Effector CD4-positive, alpha-beta T cell (primary cell): Measurements from ENCODE around the gene HOXD12.

Experiments used
- DNase-seq: peaks from one replicate; pipeline ENCODE4 v3.0.0-alpha.2; 2020

HOXD12 gene

DNA sequence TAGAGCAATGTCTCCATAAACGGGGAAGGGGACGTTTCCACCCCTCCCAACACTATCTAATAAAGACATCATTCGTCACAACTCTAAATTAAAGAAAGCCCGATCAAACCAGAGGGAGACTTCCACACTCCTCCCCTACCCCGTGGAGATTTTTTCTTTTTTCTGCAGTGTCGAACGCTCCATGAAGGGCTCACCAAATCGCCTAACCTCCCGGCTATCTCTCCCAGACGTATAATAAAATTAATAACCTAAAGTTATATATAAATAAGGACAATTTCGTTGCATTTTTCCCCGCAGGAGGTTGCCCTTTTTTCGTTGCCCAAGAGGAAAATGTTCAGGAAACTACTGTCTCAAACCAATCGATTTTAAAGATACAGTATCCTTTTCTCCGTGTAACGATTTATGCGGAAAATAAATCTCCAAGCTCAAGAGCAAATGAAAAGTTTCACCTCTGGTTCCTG lies 18.2 kb upstream of the HOXD12 start:
- no peak for DNase-seq

DNA sequence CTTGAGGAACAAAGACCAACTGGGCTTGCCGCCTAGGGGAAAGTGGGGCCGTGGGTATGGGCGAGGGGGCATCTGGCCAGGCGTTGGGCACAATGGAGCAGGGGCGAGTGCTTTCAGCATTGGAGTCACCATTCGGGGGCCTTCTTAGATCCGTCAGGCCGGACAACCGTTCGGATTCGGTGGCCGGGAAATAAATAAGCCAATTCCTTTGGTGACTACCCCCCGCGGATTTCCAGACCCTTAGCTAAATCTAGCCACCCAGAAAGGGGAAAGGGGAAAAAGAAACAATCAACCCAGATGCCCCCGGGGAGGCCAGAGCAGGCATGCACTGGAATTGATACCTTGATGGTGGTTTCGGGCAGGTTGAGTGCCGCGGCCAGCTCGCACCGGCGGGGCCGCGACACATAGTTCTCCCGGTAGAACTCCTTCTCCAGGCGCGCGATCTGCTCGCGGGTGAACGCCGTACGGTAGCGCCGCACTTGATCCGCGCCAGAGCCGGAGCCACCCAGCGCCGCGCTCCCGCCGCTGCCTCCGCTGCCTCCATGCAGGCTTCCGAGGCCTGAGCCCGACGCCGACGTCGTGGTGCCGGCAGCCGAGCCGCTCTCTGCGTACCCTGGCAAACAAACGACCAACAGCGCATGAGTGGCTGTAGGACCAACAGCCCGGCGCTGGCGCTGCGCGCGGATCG lies 17.6 kb upstream of the HOXD12 start:
- DNase-seq = no peak

DNA sequence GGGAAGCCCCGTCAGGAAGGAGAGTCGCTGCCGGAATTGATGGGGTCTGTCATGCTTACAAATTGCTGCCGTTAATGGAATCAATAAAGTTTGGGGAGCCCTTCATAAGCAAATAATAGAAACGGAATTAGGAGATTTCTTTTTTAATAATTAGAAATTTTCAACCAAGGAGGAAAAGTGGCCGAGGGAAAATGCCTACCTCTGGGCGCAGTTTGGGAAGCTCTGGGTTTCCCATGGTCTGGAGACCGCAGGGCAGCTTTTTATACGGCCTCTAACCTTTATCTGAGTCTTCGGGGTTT lies 17.1 kb upstream of the HOXD12 start:
- DNase-seq = no peak

DNA sequence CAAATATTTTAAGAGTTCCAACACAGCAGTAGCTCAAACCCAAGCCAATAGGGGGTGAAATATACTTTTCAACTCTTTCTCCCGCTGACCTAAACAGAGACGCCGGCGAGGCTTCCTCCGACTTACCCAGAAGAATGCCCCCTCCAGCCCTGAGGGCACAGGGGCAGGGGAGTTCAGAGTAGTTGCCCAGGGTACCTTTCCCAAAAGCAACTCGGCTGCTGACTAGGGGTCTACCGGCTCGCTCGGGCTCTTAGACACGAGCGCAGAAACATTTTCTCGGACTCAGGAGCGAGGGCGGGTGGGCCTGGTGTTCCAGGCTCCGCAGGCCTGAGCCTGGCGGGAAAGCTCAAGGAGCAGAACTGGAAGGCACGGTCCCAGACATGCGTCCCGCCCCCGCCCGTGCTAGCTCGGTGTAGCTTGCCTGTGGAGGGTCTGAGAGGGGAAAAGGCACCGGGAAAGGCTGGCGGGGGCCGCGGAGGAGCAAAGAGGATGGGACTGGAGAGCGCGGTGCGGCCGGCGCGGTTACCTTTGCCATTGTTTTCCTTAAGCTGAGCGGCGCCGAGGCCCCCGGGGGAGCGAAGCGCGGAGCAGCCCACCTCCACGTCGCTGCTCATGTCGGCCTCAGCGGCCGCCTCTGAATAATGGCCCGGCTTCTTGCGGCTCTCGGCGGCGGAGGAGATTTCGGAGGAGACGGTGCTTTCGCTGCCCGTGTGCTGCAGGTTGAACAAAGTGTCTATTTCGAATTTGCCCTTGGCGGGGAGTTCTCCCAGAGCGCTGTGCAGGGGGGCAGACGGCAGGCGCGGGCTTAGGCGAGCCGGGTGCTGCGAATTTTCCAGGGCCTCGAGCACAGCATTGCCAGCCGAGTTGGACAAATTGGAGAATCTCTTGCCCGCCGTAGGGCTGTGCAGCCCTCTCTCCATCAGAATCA lies 16.5 kb upstream of the HOXD12 start:
- no peak for DNase-seq

DNA sequence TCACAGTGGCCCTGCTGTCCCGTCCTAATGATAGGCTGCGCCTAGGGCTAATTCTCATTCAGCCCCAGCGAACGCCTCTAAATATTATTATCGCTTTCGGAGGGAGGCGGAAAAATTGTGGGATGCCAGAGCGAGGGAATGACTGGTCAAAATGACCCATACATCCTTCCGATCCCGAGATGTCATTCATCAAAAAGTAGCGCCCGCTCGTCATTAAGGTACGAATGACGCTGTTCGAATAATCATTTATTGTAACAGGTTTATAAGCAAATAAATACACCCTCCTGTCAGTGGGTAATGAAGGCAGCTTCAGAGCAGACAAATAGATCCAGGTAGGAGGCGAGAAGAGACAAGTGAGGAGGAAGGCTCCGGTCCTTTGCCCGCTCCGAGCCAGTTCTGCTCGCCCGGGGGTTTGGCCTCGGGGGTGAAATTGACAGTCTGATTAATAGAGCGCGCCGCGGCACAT lies 15.8 kb upstream of the HOXD12 start, which contains the start of gene EVX2:
Gene EVX2 (minus strand): TSS at position 167 of the 466 bp plus-strand sequence. CDS start 186 bp downstream, outside the sequence.
- DNase-seq = no peak

DNA sequence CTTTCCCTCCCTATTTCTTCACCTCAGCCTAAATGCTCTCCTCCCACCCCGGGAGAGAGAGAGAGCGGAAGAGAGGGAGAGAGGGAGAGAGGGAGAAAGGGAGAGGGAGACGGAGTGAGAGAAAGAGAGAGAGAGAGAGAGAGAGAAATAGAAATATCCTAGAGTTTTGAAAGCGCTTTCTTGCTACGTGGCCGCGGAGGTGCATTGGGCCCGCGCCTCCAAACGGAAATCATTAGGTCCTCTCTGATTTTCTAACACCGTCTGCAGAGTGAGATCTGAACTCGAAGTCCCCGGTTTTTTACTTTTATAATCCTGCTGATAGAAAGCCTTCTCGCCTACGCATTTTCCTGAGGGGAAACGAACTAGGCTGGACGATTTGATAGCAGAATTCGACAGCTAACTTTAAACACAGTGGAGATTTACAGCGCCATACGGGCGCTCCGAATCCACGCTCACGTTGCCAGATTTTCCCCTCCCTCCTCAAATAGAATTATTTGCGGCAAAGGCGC lies 14.9 kb upstream of the HOXD12 start:
- no peak for DNase-seq

DNA sequence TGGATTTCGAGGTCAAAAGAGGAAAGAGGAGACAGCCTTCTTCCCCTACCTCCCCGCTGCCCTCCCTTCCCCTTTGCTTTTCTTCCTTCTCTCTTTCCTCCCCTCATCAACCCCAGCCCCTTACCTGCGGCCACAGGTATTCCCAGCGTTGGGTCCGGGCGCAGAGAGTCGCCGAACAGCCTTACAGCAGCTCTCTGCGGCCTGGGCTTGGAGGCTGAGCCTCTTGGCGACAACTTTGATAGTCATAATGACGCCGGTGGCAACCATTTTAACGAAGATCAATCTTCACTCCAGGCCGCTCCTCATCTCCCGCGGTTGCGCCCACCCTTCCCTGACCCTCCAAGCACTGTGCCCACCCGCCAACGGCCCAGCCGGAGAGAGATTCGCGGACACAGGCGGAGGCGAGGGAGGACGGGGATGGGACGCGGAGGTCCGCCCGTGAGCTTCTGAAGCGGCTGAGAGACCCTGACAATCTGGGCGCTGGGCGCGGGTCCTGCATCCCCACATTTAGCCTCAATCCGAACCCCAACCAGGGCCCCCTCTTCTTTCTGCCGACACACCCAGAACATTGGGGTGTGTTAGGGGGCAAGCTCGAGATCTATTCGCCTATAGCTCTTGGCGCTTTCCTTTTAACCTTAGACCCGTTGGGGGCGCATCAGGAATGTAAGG lies 14.3 kb upstream of the HOXD12 start:
- DNase-seq = no peak

DNA sequence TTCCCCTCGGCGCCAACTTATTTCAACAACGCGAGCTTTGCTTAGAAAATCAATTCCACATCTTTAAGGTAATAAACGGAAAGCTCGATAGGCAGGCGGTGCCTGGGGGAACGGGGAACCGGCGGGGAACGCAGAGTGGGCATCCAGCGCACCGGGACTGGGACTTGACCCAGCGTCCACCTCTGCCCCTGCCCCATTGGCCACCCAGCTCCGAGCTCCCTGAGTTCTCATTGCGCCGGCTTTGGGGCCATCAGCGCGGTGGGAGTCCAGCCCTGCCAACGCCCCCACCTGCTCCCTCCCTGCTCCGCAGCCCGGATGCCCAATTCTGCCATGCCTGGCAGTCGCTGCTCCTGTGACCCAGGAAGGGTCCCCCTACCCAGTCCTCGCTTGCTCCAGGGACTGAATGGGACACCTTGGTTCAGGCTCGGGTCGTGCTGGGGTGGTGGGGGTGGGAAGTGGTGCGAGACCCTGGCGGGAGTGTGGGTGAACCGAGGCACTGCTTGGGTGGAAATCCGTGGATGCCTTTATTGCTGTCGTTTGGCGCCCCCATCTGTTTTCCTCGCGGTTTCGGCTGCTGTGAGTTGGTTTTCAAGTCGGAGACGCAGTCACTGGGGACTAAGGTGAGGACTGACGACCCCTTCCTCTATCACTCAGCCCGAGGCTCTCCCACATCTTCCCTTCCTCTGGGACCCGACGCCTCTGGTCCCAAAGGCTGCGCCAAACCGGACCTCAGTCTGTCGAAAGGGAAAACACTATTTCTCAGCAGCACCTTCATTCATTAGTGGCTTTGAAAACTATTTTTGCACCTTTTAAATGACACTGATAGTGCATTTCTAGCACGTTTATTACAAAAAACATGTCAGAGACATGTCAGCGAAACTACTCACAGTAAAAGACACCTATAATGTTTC lies 13.5 kb upstream of the HOXD12 start:
- no peak for DNase-seq

DNA sequence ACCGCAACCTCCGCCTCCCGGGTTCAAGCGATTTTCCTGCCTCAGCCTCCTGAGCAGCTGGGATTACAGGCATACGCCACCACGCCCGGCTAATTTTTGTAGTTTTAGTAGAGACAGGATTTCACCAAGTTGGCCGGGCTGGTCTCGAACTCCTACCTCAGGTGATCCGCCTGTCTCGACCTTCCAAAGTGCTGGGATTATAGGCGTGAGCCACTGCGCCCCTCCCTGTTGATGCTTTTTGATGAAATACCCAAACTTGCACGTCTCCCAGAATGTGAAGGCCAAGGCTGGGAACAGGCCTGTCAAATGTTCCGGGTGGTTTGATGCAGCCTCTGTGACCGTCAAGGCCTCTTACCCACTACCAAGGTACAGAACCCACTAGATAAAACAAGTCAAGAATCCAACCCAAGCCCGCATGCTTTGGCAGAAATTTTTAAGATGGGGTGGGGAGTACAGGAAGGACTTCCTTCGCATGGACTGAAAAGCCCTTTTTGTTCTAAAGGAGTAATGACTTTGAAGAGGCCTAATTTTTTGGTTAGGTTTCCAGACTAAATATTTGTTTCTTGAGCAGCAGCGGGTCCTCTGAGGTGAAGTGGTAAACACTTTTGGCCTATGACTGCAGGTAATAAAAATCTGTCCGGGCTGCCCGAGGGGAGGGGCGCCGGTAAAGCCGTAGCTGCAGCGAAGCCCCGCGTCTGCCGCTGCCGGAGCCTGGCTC lies 12.1 kb upstream of the HOXD12 start:
- no peak for DNase-seq

DNA sequence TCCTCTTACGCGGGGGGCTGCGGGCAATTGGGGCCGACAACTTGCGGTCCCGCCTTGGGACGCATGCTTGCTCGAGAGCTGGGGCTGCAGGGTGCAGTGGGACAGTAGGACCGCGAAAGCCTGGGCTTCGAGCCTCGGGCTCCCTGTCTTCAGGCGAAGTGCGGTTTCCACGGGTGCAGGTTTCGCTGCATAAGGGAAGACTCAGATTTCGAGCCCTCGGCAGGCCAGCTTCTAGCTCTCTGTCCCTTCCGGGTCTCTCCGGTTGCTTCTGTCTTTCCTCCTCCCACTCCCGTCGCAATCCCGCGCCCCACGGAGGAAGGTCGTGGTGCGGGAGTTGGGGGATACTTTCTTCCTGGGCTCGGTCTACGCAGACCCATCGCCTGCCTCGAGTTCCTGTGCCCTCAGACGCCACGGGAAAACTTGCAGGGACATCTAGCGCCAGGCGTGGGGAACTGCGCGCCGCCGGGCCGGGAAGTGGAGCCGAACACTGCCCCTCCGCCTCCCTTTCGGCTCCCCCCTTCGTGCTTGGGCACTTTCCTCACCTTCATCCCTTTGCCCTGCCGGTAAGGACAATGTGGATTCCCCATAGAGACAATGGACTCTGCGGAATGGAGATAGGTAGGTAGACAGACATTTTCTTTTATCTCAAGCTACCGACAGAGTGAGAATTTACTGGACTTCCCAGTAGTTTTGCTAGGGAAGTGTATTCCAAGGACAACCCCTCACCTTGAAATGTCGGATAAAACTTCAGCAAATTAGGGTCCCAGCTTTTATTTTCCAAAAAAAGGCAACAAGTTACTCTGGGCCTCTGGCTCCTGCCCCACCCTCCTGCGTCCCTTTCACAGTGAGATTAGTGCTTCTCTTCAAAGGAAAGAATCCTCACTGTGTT lies 11.3 kb upstream of the HOXD12 start:
- DNase-seq = no peak

DNA sequence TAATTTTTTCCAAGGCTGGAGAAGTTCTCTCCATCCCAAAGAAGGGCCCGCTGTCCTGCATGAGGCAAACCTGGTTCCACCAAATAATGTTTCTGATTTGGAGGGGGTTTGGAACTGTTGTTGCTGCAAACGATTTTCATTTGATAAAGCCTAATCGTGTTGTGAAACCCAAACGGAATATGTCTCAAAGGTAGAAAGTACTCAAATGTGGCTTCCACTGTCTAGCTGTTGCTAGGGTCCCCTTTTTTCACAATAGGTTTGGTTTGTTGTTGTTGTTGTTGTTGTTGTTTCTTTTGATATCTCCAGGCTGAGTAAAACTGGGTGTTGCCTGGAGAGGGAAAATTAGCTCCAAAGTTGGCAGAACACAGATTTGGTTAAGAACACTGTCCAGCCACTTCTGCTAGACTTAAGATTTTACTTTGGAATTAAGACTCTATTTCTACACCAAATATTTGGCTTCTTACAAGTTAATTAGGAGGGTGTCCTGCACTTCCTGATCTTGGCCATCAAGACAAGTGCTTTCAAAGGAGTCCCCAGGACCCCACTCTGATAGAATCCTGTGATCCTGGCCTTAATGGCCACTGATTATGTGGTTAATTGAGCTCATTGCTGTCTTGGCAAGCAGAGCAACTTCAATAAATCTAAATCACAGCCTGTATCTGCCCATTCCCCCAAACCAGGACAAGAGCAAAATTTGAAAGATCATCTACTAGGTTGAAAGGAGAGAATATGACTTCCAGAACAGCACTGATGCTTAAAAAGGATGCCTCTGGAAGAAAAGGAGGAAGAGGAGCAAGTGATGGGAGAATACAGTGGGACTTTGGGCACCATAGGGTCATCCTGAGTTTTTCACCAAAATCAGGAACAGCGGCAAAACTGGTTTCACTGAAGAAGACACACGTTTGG lies 10.4 kb upstream of the HOXD12 start:
- no peak for DNase-seq

DNA sequence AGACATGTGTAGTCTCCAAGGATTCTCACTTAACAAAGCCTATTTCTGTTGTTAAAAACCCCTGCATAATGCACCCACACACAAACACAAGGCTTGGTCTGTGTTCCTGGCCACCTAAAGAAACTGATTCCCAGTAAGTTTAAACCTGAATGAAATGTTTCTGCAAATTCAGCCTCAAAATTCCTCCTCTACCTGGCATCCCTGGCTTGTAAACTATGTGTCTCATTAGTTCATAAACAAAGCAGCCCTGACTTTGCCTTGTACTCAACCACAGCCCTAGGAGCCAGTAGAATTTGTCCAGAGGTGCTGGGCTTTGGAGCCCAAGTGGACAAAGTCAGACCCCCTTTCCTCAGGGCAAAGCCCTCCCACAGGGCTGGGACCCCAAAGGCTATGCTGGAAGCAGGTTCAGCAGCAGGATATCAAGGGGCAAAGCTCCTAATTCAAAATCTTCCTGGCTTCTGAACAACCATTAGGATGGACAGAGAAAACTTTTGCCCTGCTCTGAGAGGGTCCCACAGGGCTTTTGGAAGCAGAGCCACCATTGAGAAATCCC lies 9.7 kb upstream of the HOXD12 start:
- DNase-seq = no peak

DNA sequence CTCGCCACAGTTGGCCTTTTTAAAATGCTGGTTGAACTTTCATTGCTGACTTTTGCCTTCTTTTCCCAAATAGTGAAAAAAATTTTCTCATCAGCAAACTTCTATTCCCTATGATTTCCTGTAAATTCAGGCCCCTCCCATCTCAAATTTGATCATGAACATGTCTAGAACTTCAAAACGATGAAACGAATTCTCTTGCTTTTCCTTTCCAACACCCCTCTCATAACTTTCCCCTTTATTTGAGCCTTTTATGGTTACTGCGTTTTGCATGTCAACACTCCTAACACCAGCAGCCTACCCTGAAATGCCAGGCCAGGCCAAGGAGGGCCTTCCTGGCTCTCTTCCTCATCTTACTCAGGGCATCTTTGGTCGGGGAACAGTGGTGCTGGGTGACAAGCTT lies 8.7 kb upstream of the HOXD12 start:
- no peak for DNase-seq

DNA sequence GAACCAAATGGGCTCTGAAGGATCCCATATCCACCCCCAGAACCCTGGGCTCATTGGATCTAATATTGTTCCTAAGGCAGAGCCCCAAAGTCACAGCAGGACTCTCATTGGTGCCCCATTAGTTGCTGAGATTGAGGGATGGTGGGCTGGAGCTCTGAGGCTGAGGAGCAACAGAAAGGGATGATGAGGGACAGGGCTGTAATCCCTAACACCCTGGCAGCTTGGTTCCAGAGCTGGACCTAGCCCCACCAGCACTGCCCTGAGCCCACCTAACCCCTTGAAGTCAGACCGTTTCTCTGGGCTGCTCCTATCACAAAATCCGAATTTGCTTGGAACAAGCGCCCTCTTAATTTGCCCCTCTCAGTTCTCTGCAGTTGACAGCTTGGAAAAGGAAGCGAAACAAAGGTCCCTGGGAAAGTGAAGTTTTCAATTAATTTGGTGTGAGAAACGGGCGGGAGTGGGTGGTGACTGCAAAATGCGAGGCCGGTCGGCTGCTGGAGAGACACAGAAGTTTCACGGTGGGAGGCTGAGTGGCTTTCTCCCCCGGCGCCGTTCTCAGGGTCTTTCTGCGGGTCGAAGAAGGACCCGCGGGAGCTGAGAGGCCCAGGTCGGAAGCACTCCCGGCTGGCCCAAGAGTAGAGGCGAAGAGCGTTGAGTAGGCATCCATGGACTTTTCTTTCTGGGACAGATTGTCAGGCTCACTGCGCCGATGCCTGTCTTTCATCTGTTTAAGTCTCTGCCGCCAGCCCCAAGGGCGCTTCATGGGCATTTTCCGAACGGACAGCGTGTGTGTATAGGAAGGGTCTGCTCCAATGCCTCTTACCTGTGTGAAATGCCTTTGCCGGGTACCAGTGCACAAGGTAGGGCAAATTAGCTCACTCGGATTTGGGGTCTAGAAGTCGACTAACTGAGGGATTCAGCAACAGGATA lies 8.0 kb upstream of the HOXD12 start:
- DNase-seq = no peak

DNA sequence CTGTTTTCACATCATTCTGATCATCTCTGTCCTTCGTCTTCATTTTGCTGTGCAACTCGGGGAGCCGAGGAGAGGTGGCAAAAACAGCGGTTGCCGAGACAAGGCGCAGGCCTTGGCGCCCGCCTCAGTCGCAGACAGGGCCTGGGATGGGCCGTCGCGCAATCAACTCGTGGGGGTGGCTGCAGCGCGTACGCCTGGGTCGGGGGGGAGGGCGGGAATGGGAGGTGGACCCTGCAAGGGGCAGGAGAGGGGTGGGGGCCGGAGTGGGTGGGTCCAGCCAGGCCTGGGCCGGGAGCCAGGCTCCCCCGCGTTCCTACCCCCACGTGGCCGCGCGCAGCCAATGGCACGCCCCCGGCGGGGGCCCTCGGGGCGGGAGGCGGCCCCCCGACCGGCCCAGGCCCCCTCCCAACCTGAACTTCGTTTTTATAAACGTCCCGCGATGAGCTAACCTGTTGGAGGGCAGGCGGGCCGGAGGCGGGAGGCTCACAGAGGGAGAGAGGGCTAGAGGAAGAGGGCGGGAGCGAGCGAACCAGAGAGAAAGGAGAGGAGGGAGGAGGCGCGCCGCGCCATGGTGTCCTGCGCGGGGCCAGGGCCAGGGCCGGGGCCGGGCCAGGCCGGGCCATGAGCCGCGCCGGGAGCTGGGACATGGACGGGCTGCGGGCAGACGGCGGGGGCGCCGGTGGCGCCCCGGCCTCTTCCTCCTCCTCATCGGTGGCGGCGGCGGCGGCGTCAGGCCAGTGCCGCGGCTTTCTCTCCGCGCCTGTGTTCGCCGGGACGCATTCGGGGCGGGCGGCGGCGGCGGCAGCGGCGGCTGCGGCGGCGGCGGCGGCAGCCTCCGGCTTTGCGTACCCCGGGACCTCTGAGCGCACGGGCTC lies 7.1 kb upstream of the HOXD12 start, which contains the start of gene HOXD13:
Gene HOXD13 (plus strand): TSS at position 452 of the 875 bp plus-strand sequence. CDS start 170 bp downstream, at position 622.
- no peak for DNase-seq

DNA sequence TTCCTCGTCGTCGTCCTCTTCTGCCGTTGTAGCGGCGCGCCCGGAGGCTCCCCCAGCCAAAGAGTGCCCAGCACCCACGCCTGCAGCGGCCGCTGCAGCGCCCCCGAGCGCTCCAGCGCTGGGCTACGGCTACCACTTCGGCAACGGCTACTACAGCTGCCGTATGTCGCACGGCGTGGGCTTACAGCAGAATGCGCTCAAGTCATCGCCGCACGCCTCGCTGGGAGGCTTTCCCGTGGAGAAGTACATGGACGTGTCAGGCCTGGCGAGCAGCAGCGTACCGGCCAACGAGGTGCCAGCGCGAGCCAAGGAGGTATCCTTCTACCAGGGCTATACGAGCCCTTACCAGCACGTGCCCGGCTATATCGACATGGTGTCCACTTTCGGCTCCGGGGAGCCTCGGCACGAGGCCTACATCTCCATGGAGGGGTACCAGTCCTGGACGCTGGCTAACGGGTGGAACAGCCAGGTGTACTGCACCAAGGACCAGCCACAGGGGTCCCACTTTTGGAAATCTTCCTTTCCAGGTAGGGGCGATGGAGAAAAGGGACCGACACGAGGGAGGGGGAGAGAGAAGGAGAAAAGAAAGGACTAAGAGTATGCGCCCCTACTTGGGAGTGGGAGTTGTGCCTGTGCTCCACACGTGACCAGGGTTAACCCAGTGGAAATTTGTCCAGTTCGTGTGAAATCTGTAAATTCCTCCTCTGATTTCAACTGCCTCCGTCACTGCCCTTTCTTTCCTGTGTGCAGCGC lies 6.3 kb upstream of the HOXD12 start:
- no peak for DNase-seq
